Calu3 (cell line): ENCODE results near the gene LRRC43. TPM values are rescaled to one million over a fixed set of nuclear protein-coding genes. Genes with fewer than 3 reads are reported as not detected.

ENCODE experiments used
- BruUV-seq: library from RNA; stranded (reverse); fragments of 400-500 nt; replicated peaks from 2 replicates; lab custom pipeline; 2021; lab: Mats Ljungman, UMichigan
- CTCF ChIA-PET: fragments of 300-600 bp; sonication (Branson Sonifier 250); formaldehyde crosslinking; loops from one replicate; lab custom pipeline; 2022; ENCODE audit warnings: antibody characterized with exemption; lab: Charles Lee
- DNase-seq: peaks from one replicate; pipeline ENCODE4 v3.0.0; 2022
- H3K27ac Mint-ChIP-seq: one replicate; pipeline ENCODE4 v1.8.0; 2022; ENCODE audit warnings: mixed read lengths; ENCODE audit not compliant: unreplicated experiment
- H3K27me3 Mint-ChIP-seq: one replicate; pipeline ENCODE4 v1.8.0; 2022; ENCODE audit warnings: mixed read lengths; ENCODE audit not compliant: unreplicated experiment
- H3K36me3 Mint-ChIP-seq: one replicate; pipeline ENCODE4 v1.8.0; 2022; ENCODE audit warnings: mild to moderate bottlenecking, moderate library complexity, mixed read lengths; ENCODE audit not compliant: insufficient read depth, unreplicated experiment
- H3K4me1 Mint-ChIP-seq: one replicate; pipeline ENCODE4 v1.8.0; 2022; ENCODE audit warnings: mild to moderate bottlenecking, low read depth, mixed read lengths; ENCODE audit not compliant: unreplicated experiment
- H3K4me3 Mint-ChIP-seq: one replicate; pipeline ENCODE4 v1.8.0; 2022; ENCODE audit warnings: mild to moderate bottlenecking, low read depth, moderate library complexity, mixed read lengths; ENCODE audit not compliant: unreplicated experiment
- H3K9me3 Mint-ChIP-seq: one replicate; pipeline ENCODE4 v1.8.0; 2022; ENCODE audit warnings: low read depth, mixed read lengths; ENCODE audit not compliant: unreplicated experiment
- intact Hi-C: fragments of 100-400 bp; cut with micrococcal nuclease; formaldehyde crosslinking; loops from one replicate; pipeline ENCODE4 v1.10.0; 2022; ENCODE audit not compliant: unreplicated experiment
- total RNA-seq: library from RNA; stranded (reverse); gene quantifications from 2 replicates; pipeline ENCODE4 v1.2.3, GENCODE V29; 2022
- TF ChIP-seq, protein P1 (sequence below): fragments of 200-600 bp; IDR thresholded peaks from one replicate; pipeline ENCODE4 v1.8.0; 2022; ENCODE audit warnings: antibody characterized with exemption; ENCODE audit not compliant: unreplicated experiment

Gene LRRC43
- total RNA-seq, 1 experiment from 2014 or later = not detected

- no TSS peak for BruUV-seq
These were observed 19.9 kb upstream of the LRRC43 start for GRCh38 chr12:122162976-122163375.

DNA sequence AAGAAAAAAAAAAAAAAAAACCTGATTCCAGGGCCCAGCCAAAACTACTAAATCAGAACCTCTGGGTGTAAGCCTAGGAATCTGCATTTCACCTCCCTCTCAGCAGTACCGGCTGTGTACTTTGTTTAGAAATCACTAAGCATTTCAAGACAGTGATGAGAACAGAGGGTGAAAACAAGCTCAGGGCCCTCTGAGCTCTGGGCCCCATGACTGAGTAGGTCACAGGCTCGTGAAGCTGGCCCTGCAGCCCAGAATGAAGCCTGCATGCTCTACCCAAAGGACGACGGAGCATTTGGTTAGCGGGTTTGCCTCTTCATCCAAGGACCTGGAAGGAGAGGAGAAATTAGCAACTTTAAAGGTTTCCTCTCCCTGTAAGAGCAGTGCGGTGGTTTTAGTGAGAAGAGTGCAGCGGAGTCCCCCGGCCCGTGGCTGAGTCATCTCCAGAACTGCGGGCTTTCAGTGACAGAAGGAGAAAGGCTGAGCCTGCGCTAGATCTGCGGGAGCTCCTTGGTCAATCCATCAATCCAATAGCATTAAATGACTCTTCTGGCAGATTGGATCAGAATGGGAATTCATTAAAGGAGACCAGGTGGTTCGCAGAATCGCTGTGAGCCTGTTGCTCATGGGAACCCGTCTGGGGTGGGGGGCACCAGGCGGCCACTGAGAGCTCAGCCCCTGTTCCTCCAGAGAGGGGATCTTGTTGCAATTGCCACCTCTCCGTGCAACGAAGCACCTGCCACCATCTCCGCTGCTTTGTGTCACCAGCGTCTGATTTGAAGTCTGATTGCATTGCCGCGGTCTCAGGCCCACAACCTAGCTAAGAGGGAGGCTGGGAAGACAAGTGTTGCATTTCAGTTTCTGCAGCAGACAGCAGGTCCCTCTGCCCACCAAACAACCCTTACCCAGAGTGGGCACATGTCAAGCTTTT is 16.2 kb upstream of the LRRC43 start:
- no peaks in the 10 kb centered on the region for H3K36me3 Mint-ChIP-seq
- H3K9me3 Mint-ChIP-seq = no peaks in the 10 kb centered on the region
- H3K4me1 Mint-ChIP-seq = no peaks in the 10 kb centered on the region
- peaks cover 24% of the 10 kb centered on the region for H3K27me3 Mint-ChIP-seq
- no peak overlapping the region for H3K27ac Mint-ChIP-seq
- intact Hi-C loops = no loop called here
- TF ChIP-seq, protein P1, sequence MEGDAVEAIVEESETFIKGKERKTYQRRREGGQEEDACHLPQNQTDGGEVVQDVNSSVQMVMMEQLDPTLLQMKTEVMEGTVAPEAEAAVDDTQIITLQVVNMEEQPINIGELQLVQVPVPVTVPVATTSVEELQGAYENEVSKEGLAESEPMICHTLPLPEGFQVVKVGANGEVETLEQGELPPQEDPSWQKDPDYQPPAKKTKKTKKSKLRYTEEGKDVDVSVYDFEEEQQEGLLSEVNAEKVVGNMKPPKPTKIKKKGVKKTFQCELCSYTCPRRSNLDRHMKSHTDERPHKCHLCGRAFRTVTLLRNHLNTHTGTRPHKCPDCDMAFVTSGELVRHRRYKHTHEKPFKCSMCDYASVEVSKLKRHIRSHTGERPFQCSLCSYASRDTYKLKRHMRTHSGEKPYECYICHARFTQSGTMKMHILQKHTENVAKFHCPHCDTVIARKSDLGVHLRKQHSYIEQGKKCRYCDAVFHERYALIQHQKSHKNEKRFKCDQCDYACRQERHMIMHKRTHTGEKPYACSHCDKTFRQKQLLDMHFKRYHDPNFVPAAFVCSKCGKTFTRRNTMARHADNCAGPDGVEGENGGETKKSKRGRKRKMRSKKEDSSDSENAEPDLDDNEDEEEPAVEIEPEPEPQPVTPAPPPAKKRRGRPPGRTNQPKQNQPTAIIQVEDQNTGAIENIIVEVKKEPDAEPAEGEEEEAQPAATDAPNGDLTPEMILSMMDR = no peak
- no TSS peak for BruUV-seq
- no peak for DNase-seq
- CTCF ChIA-PET = interaction anchor here (0.7 kb wide), 1 partner anchor 1471 kb away, joined by 6 read pairs; no protein-coding TSS in a partner anchor
- no peak overlapping the region for H3K4me3 Mint-ChIP-seq

More at GRCh38 chr12:122162976-122163375, 19.9 kb upstream of the LRRC43 start:
- H3K36me3 Mint-ChIP-seq = no peaks in the 10 kb centered on the region
- H3K4me1 Mint-ChIP-seq = no peaks in the 10 kb centered on the region
- H3K27me3 Mint-ChIP-seq = peaks cover 27% of the 10 kb centered on the region
- DNase-seq = no peak
- H3K4me3 Mint-ChIP-seq = no peak overlapping the region
- intact Hi-C loops = no loop called here
- H3K9me3 Mint-ChIP-seq = no peaks in the 10 kb centered on the region
- CTCF ChIA-PET = interaction anchor here (0.7 kb wide), 1 partner anchor 157 kb away, joined by 4 read pairs; no protein-coding TSS in a partner anchor
- TF ChIP-seq, protein P1 = no peak
- no peak overlapping the region for H3K27ac Mint-ChIP-seq

DNA sequence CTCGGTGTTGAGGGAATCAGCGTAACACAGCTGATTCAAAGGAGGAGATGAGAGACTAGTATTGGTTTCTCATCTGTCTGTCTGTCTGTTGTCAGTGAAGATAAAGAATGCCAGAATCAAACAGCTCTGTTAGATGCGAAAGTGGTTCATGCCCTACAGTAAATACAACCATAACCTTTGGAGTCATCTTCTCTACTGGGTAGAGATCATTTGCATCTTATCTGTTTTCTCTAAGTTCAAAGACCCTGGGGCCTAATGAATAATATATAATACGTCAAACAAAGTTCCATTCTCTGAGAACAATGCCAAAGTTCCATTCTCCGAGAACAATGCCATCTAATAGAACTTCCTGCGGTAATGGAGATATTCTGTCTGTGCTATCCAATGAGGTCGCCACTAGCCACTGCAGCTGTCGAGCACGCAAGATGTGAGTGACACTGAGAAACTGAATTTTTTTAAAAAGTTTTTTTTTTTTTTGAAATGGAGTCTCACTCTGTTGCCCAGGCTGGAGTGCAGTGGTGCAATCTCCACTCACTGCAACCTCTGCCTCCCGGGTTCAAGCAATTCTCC is 15.5 kb upstream of the LRRC43 start:
- no peak for DNase-seq
- no peaks in the 10 kb centered on the region for H3K4me1 Mint-ChIP-seq
- H3K36me3 Mint-ChIP-seq = no peaks in the 10 kb centered on the region
- TF ChIP-seq, protein P1 = no peak
- no TSS peak for BruUV-seq
- no peak overlapping the region for H3K4me3 Mint-ChIP-seq
- H3K27ac Mint-ChIP-seq = no peak overlapping the region
- intact Hi-C loops = no loop called here
- H3K27me3 Mint-ChIP-seq = peaks cover 24% of the 10 kb centered on the region
- CTCF ChIA-PET = no interaction called here
- H3K9me3 Mint-ChIP-seq = no peaks in the 10 kb centered on the region

DNA sequence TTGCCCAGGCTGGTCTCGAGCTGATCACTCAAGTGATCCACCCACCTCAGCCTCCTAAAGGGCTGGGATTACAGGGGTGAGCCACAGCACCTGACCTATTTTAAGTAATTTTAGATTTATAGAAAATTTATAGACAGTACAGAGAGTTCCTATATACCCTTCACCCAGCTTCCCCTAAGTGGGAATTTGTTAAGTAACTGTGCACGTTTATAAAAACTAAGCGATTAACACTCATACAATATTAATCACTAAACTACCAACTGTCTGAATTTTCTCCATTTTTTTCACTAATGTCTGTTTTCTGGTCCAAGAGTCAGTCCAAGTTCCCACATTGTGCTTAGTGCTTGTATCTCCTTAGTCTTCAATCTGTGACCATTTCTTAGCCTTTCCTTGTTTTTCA is 14.4 kb upstream of the LRRC43 start:
- BruUV-seq = no TSS peak
- Mint-ChIP-seq H3K36me3 (no peaks in the 10 kb centered on the region), H3K4me1 (no peaks in the 10 kb centered on the region), H3K4me3 (no peak overlapping the region), H3K27me3 (peaks cover 34% of the 10 kb centered on the region), H3K27ac (no peak overlapping the region), H3K9me3 (no peaks in the 10 kb centered on the region)
- intact Hi-C loops = no loop called here
- TF ChIP-seq, protein P1 = no peak
- CTCF ChIA-PET = no interaction called here
- no peak for DNase-seq
